Psoas muscle (tissue), 8 donors: Measurements from ENCODE around the gene RASGRF2. TPM values are rescaled to one million over a fixed set of nuclear protein-coding genes. Genes with fewer than 3 reads are reported as not detected.

Source experiments
- ATAC-seq, 4 donors: fragments of 200-7000 bp; cut with Tn5 transposase; one replicate each; pipeline ENCODE4 v1.9.1; 2020; ENCODE audit warnings: moderate library complexity in 3 of 4, mild to moderate bottlenecking in 2 of 4
- DNase-seq, 2 donors: peaks; one replicate each; pipeline ENCODE4 v3.0.0-alpha.2; 2020
- H3K27ac ChIP-seq: fragments of 200-600 bp; one replicate; pipeline ENCODE4 v1.8.0; 2022
- H3K27me3 ChIP-seq, 3 donors: fragments of 200-600 bp in 1 of 3; one replicate each; pipeline versions ENCODE4 v1.6.1 to v1.8.0; 2013 to 2022; ENCODE audit warnings: low read length in 2 of 3, mild to moderate bottlenecking in 2 of 3, moderate library complexity in 1 of 3; ENCODE audit not compliant: insufficient read depth in 3 of 3
- H3K36me3 ChIP-seq, 2 donors: fragments of 200-600 bp in 1 of 2; one replicate each; pipeline versions ENCODE4 v1.6.1 to v1.8.0; 2013 to 2022; ENCODE audit warnings: low read depth in 1 of 2, mild to moderate bottlenecking in 1 of 2, moderate library complexity in 1 of 2; ENCODE audit not compliant: insufficient read depth in 1 of 2
- H3K4me1 ChIP-seq: fragments of 200-600 bp; one replicate; pipeline ENCODE4 v1.8.0; 2022
- H3K4me3 ChIP-seq: fragments of 200-600 bp; one replicate; pipeline ENCODE4 v1.8.0; 2022; ENCODE audit warnings: mild to moderate bottlenecking
- H3K9me3 ChIP-seq: fragments of 200-600 bp; one replicate; pipeline ENCODE4 v1.8.0; 2022
- CTCF ChIP-seq: fragments of 200-600 bp; IDR thresholded peaks from one replicate; pipeline ENCODE4 v1.8.0; 2022; ENCODE audit warnings: antibody characterized with exemption
- WGBS, 3 donors: extraction: QIAGEN DNeasy Blood & Tissue Kit; methylation state at CpG; one replicate each; pipeline versions ENCODE4 v1.1.6 to v1.1.7; 2013; 5-methylcytosine and 5-hydroxymethylcytosine counted together
- intact Hi-C, 2 donors: fragments of 100-400 bp; cut with DNase I; formaldehyde crosslinking; loops; one replicate each; pipeline versions ENCODE4 v1.11.0 to v1.14.2; 2022
- polyA plus RNA-seq, 3 donors: library from polyadenylated mRNA; stranded (reverse); fragments of 200-250 nt; gene quantifications; one replicate each; pipeline ENCODE4 v1.2.3, GENCODE V29; 2013
- total RNA-seq, 4 donors: library from RNA; stranded (reverse); fragmentation: NEBNext Ultra II Directional in 2 of 4; extraction: Animal tissue kit (Norgen Biotek cat#: 25700) in 2 of 4; gene quantifications; one replicate each; pipeline versions ENCODE4 v1.2.1 to v1.2.4, GENCODE V29; 2021 to 2023
- donor health status: healthy with polysubstance abuse.
- donor health status: DM: no; HTN: no; CAD: no; lungs with moderate emphysema.
- donor health status: Bipolar disorder and iron deficiency.
- donor health status: healthy.
- donor health status: DM: yes; HTN: yes; CAD: no.
- donor health status: DM: no; HTN: no; CAD: no.
- donor health status: DM: no; HTN: no; CAD: no.
- donor health status: DM: yes; HTN: yes; CAD: no.

The RASGRF2 gene
- total and polyA plus RNA-seq, 7 donors: 2.0 to 6.2 (median 3.2) TPM

GRCh38 chr5:80973027-80973426 is 12.9 kb downstream of the RASGRF2 start:
- ATAC-seq: no peak
- no peak overlapping the region for H3K4me3 ChIP-seq
- intact Hi-C loops: no loop called here
- no peak overlapping the region for H3K27ac ChIP-seq
- no peak for TF ChIP-seq CTCF
- no peak for DNase-seq
- no peaks in the 10 kb centered on the region for H3K36me3 ChIP-seq
- WGBS, 3 donors: 81 to 95% (median 81%) methylated on average over 4 of the region's 4 CpGs
- no peaks in the 10 kb centered on the region for H3K27me3 ChIP-seq
- no peaks in the 10 kb centered on the region for H3K4me1 ChIP-seq
- H3K9me3 ChIP-seq: no peaks in the 10 kb centered on the region

- no peaks in the 10 kb centered on the region for H3K36me3 ChIP-seq
- ATAC-seq: no peak
- no peak overlapping the region for H3K4me3 ChIP-seq
- intact Hi-C loops: no loop called here
- no peaks in the 10 kb centered on the region for H3K27me3 ChIP-seq
- 34 to 53% (median 38%) methylated on average over 5 of the region's 5 CpGs for WGBS, 3 donors
- H3K27ac ChIP-seq: no peak overlapping the region
- H3K9me3 ChIP-seq: no peaks in the 10 kb centered on the region
- TF ChIP-seq CTCF: no peak
- H3K4me1 ChIP-seq: no peaks in the 10 kb centered on the region
- no peak for DNase-seq
Measured at GRCh38 chr5:80975065-80975464, 14.9 kb downstream of the RASGRF2 start.

- Histone ChIP-seq H3K27ac (peak overlapping the region; percentile 6), H3K4me1 (no peaks in the 10 kb centered on the region), H3K4me3 (no peak overlapping the region), H3K36me3 (no peaks in the 10 kb centered on the region), H3K27me3 (no peaks in the 10 kb centered on the region), H3K9me3 (no peaks in the 10 kb centered on the region)
- intact Hi-C loops: no loop called here
- DNase-seq (no peak), ATAC-seq (no peak)
- no peak for TF ChIP-seq CTCF
- WGBS, 3 donors: 67 to 81% (median 71%) methylated on average over 4 of the region's 4 CpGs
Measured at GRCh38 chr5:80976985-80977384, 16.8 kb downstream of the RASGRF2 start.

GRCh38 chr5:80977764-80978163 is 17.6 kb downstream of the RASGRF2 start:
- no peak for DNase-seq
- H3K27ac ChIP-seq: peak overlapping the region; percentile 6
- no peak for TF ChIP-seq CTCF
- no peaks in the 10 kb centered on the region for H3K4me1 ChIP-seq
- 60 to 74% (median 60%) methylated on average over 1 of the region's 1 CpG for WGBS, 3 donors
- H3K4me3 ChIP-seq: no peak overlapping the region
- intact Hi-C loops: no loop called here
- no peaks in the 10 kb centered on the region for H3K27me3 ChIP-seq
- H3K9me3 ChIP-seq: no peaks in the 10 kb centered on the region
- H3K36me3 ChIP-seq: no peaks in the 10 kb centered on the region
- ATAC-seq: no peak

GRCh38 chr5:80978772-80979317 is 18.7 kb downstream of the RASGRF2 start:
- ATAC-seq: no peak
- Histone ChIP-seq H3K36me3 (no peaks in the 10 kb centered on the region), H3K27ac (no peak overlapping the region), H3K4me1 (no peaks in the 10 kb centered on the region), H3K9me3 (no peaks in the 10 kb centered on the region), H3K27me3 (no peaks in the 10 kb centered on the region), H3K4me3 (no peak overlapping the region)
- DNase-seq: no peak
- TF ChIP-seq CTCF: no peak
- 63 to 72% (median 68%) methylated on average over 1 of the region's 1 CpG for WGBS, 3 donors
- intact Hi-C loops: no loop called here
